ENCODE data around the gene CRELD1.

- TF ChIP-seq EZH2 (IDR thresholded peaks at IDR 0.05; ENCODE audit: borderline replicate concordance, low read depth, low read length, poor library complexity, severe bottlenecking), result no peak
- TF ChIP-seq CTCF (conservative IDR thresholded peaks at IDR 0.05; ENCODE audit: low read depth, low read length), result no peak
Observed at GRCh38 chr3:9986230-9986725, 52.6 kb downstream of the CRELD1 start.

Data from A673 (cell line).